GM18505 (cell line): Measurements from ENCODE around the gene ATP5ME.

Experiments
- ATAC-seq: cut with Tn5 transposase; IDR thresholded peaks from one replicate; pipeline ENCODE4 v1.9.1; 2021; ENCODE audit not compliant: unreplicated experiment
- POLR2A ChIP-seq: IDR thresholded peaks from 4 replicates; pipeline ENCODE4 v1.6.1; 2011; ENCODE audit warnings: borderline replicate concordance; ENCODE audit not compliant: insufficient read depth, insufficient read length; ENCODE audit errors: extremely low read depth

ATP5ME gene

GRCh38 chr4:663438-664428 is 10.3 kb downstream of the ATP5ME start:
- TF ChIP-seq POLR2A: peak; percentile 20
- ATAC-seq: peak; percentile 64

GRCh38 chr4:663046-663437 is 11.0 kb downstream of the ATP5ME start:
- ATAC-seq: no peak

DNA sequence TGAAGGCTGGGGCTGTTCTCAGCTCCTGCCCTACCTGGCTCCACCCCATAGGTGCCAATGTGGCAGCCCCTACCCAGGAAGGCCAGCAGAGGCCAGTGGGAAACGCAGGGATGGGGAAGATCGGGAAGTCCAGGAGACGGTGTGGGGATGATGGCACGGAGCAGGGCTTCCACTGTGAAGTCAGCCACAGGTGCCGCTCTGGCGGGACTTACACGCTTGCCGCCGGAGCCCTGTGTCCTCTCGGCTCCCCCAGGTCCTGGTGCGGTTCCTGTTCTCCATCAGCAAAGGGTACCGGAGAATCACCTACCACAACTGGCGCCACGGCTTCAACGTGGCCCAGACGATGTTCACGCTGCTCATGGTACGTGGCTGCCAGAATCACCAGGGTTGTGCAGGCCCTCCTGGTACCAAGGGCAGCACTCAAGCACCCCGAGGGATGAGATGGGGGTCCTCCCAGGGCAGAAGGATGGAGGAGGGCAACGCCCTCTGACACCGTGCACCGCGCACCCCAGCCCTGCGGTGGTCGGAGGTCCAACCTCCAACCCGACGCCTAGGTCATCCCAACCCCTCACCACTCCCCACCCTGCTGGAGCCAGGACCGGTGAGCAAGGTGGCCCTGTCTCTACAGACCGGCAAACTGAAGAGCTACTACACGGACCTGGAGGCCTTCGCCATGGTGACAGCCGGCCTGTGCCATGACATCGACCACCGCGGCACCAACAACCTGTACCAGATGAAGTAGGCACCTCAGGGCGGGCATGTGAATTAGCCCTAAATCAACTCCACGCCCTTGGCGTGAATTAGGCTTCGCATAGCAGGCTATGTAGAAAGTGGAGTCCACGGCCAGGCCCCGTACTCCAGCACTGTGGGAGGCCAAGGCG is 12.0 kb downstream of the ATP5ME start:
- ATAC-seq: no peak
- no peak for TF ChIP-seq POLR2A

More at GRCh38 chr4:663046-663437, 11.0 kb downstream of the ATP5ME start:
- no peak for TF ChIP-seq POLR2A

GRCh38 chr4:661231-661630 is 12.8 kb downstream of the ATP5ME start:
- no peak for TF ChIP-seq POLR2A
- no peak for ATAC-seq

DNA sequence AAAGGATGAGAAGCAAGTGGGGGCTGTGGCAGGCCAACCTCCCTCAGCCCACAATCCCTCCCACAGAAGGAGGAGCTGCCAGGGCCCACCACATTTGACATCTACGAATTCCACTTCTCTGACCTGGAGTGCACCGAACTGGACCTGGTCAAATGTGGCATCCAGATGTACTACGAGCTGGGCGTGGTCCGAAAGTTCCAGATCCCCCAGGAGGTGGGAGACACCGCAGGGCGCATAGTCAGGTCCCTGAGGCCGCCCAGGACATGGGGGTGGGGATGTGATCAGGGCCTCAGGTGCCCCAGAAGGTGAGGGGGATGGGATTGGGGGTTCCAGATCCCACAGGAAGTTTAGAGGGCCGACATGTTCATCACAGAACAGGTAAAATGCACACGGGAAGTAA is 13.7 kb downstream of the ATP5ME start:
- ATAC-seq: no peak
- no peak for TF ChIP-seq POLR2A

DNA sequence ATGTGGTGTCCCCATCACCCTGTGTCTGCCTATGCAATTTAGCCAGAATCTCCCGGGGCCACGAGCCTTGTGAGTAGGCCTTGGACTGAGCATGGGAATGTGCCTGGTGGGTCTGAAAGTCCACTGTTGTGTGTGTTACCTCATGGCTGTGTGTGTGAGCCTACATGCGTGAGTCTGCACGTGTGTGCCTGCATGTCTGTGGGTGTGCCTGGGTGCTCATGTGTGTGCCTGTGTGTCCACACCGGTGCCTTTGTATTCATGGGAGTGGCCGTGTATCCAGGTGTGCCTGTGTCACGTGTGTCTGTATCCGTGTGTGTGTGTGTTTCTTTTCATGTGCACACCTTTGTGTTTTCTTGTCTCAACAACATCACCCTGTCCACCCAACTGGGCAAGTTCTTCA is 14.2 kb downstream of the ATP5ME start:
- no peak for ATAC-seq

GRCh38 chr4:658681-659667 is 15.1 kb downstream of the ATP5ME start:
- no peak for TF ChIP-seq POLR2A
- no peak for ATAC-seq

More for the DNA sequence above, 14.2 kb downstream of the ATP5ME start:
- no peak for TF ChIP-seq POLR2A

DNA sequence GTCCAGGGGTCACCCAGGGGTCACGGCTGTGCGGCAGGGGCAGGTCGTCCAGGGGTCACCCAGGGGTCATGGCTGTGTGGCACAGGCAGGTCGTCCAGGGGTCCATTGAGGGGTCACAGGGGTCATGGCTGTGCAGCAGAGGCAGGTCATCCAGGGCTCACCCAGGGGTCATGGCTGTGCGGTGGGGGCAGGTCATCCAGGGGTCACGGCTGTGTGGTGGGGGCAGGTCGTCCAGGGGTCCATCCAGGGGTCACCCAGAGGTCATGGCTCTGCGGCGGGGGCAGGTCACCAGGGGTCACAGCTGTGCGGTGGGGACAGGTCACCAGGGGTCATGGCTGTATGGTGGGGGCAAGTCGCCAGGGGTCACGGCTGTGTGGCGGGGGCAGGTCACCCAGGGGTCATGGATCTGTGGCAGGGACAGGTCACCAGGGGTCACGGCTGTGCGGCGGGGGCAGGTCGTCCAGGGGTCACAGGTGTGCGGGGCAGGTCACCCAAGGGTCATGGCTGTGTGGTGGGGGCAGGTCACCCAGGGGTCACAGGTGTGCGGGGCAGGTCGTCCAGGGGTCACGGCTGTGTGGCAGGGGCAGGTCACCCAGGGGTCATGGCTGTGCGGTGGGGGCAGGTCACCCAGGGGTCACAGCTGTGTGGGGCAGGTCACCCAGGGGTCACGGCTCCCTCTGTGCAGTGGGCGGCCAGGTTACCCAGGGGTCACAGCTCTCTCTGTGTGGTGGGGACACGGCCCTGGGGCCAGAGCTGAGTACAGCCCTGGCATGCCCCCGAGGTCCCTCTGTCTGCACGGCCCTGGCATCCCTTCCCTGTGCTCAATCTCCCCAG is 16.0 kb downstream of the ATP5ME start:
- TF ChIP-seq POLR2A: no peak
- no peak for ATAC-seq

DNA sequence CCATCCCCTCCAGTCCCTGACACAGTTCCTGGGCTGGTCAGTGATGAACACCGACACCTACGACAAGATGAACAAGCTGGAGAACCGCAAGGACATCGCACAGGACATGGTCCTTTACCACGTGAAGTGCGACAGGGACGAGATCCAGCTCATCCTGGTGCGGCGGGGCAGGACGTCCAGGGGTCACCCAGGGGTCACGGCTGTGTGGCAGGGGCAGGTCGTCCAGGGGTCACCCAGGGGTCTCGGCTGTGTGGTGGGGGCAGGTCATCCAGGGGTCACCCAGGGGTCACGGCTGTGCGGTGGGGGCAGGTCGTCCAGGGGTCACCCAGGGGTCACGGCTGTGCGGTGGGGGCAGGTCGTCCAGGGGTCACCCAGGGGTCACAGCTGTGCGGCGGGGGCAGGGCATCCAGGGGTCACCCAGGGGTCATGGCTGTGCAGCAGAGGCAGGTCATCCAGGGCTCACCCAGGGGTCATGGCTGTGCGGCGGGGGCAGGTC is 16.7 kb downstream of the ATP5ME start:
- ATAC-seq: no peak

GRCh38 chr4:656436-657337 is 17.4 kb downstream of the ATP5ME start:
- no peak for ATAC-seq
- no peak for TF ChIP-seq POLR2A

More for the DNA sequence above, 16.7 kb downstream of the ATP5ME start:
- no peak for TF ChIP-seq POLR2A
